ENCODE data around the gene PEX1. TPM values are rescaled to one million over a fixed set of nuclear protein-coding genes. Genes with fewer than 3 reads are reported as not detected.

PEX1 gene
- 19.8 TPM for total RNA-seq
- polyA plus RNA-seq (ENCODE audit: insufficient read depth in 1 of 8, insufficient read length in 8 of 8, low replicate concordance in 1 of 8), result 10 to 100 TPM; 13.0 to 25.6 (median 17.8) TPM
- long read RNA-seq, donor 1, result 0 reads
- long read RNA-seq, donor 2, result 0 reads
- long read RNA-seq, donor 3, partial matches to known transcripts, result 10 of 12 reads
- long read RNA-seq, donor 3, other reads (novel, unspliced or antisense), result 0 of 12 reads
- long read RNA-seq, donor 4, full-length matches to known transcripts, result 2 of 2 reads
- long read RNA-seq, donor 4, partial matches to known transcripts, result 0 of 2 reads
- long read RNA-seq, donor 4, other reads (novel, unspliced or antisense), result 0 of 2 reads
- long read RNA-seq, donor 5, partial matches to known transcripts, result 7 of 7 reads
- long read RNA-seq, donor 5, other reads (novel, unspliced or antisense), result 0 of 7 reads
- long read RNA-seq, donor 6, full-length matches to known transcripts, result 2 of 2 reads
- long read RNA-seq, donor 6, partial matches to known transcripts, result 0 of 2 reads
- long read RNA-seq, donor 6, other reads (novel, unspliced or antisense), result 0 of 2 reads
- long read RNA-seq, donor 7, full-length matches to known transcripts, result 1 of 1 reads
- long read RNA-seq, donor 7, partial matches to known transcripts, result 0 of 1 reads
- long read RNA-seq, donor 7, other reads (novel, unspliced or antisense), result 0 of 1 reads
- long read RNA-seq, donor 8, full-length matches to known transcripts, result 2 of 2 reads
- long read RNA-seq, donor 8, partial matches to known transcripts, result 0 of 2 reads
- long read RNA-seq, donor 8, other reads (novel, unspliced or antisense), result 0 of 2 reads
- long read RNA-seq, donor 9, full-length matches to known transcripts, result 1 of 1 reads
- long read RNA-seq, donor 9, partial matches to known transcripts, result 0 of 1 reads
- long read RNA-seq, donor 9, other reads (novel, unspliced or antisense), result 0 of 1 reads
- long read RNA-seq, donor 10, full-length matches to known transcripts, result 2 of 31 reads
- long read RNA-seq, donor 10, partial matches to known transcripts, result 29 of 31 reads
- long read RNA-seq, donor 10, other reads (novel, unspliced or antisense), result 0 of 31 reads
- long read RNA-seq, donor 11, result 0 reads

GRCh38 chr7:92528188-92528957 is at the start of gene PEX1, which contains the start of gene RBM48:
Gene PEX1 (minus strand): TSS chr7:92528520. CDS start chr7:92528435, 85 bp downstream.
Gene RBM48 (plus strand): TSS chr7:92528795. CDS start chr7:92528814, 19 bp downstream.
- Histone ChIP-seq H3K36me3 (ENCODE audit: control insufficient read depth, insufficient read depth, low read length) (peaks cover 31% of the 10 kb centered on the region), H3K27me3 (ENCODE audit: control insufficient read depth, insufficient read depth, low read length) (no peaks in the 10 kb centered on the region), H3K27ac (ENCODE audit: low read length) (peak within 1 kb of the TSS; percentile 94), H3K4me1 (ENCODE audit: control insufficient read depth, insufficient read depth, low read length) (peaks cover 5% of the 10 kb centered on the region), H3K9me3 (replicated peaks; ENCODE audit: control insufficient read depth, low read depth, low read length) (no peaks in the 10 kb centered on the region), H3K4me3 (ENCODE audit: low read length) (peak within 1 kb of the TSS; percentile 99)
- DNase-seq, result peak; percentile 100
- WGBS (ENCODE audit: insufficient coverage), result under 1% methylated on average over 56 of the region's 79 CpGs

GRCh38 chr7:92576296-92576695 is 48.0 kb upstream of the PEX1 start:
- peaks cover 34% of the 10 kb centered on the region for H3K36me3 ChIP-seq (ENCODE audit: control insufficient read depth, insufficient read depth, low read length)
- no peaks in the 10 kb centered on the region for H3K4me1 ChIP-seq (ENCODE audit: control insufficient read depth, insufficient read depth, low read length)
- no peak overlapping the region for H3K4me3 ChIP-seq (ENCODE audit: low read length)
- DNase-seq, result no peak
- H3K27ac ChIP-seq (ENCODE audit: low read length), result no peak overlapping the region
- no peaks in the 10 kb centered on the region for H3K9me3 ChIP-seq (replicated peaks; ENCODE audit: control insufficient read depth, low read depth, low read length)
- no CpG with 5 or more reads among the region's 3 CpGs for WGBS (ENCODE audit: insufficient coverage)
- no peaks in the 10 kb centered on the region for H3K27me3 ChIP-seq (ENCODE audit: control insufficient read depth, insufficient read depth, low read length)

GRCh38 chr7:92569137-92569536 is 40.8 kb upstream of the PEX1 start:
- no peak overlapping the region for H3K4me3 ChIP-seq (ENCODE audit: low read length)
- peaks cover 33% of the 10 kb centered on the region for H3K36me3 ChIP-seq (ENCODE audit: control insufficient read depth, insufficient read depth, low read length)
- H3K27me3 ChIP-seq (ENCODE audit: control insufficient read depth, insufficient read depth, low read length), result no peaks in the 10 kb centered on the region
- no peaks in the 10 kb centered on the region for H3K9me3 ChIP-seq (replicated peaks; ENCODE audit: control insufficient read depth, low read depth, low read length)
- no peaks in the 10 kb centered on the region for H3K4me1 ChIP-seq (ENCODE audit: control insufficient read depth, insufficient read depth, low read length)
- WGBS (ENCODE audit: insufficient coverage), result no CpG with 5 or more reads among the region's 4 CpGs
- H3K27ac ChIP-seq (ENCODE audit: low read length), result no peak overlapping the region
- no peak for DNase-seq

GRCh38 chr7:92567460-92567859 is 39.1 kb upstream of the PEX1 start:
- whole genome bisulfite sequencing (ENCODE audit: insufficient coverage), result 100% methylated on average over 2 of the region's 6 CpGs

GRCh38 chr7:92563345-92563744 is 35.0 kb upstream of the PEX1 start:
- H3K27ac ChIP-seq (ENCODE audit: low read length), result no peak overlapping the region
- H3K4me3 ChIP-seq (ENCODE audit: low read length), result no peak overlapping the region
- H3K9me3 ChIP-seq (replicated peaks; ENCODE audit: control insufficient read depth, low read depth, low read length), result no peaks in the 10 kb centered on the region
- H3K4me1 ChIP-seq (ENCODE audit: control insufficient read depth, insufficient read depth, low read length), result no peaks in the 10 kb centered on the region
- no peaks in the 10 kb centered on the region for H3K27me3 ChIP-seq (ENCODE audit: control insufficient read depth, insufficient read depth, low read length)
- WGBS (ENCODE audit: insufficient coverage), result 91% methylated on average over 2 of the region's 2 CpGs
- DNase-seq, result no peak
- H3K36me3 ChIP-seq (ENCODE audit: control insufficient read depth, insufficient read depth, low read length), result peaks cover 33% of the 10 kb centered on the region

More at GRCh38 chr7:92567460-92567859, 39.1 kb upstream of the PEX1 start:
- no peaks in the 10 kb centered on the region for H3K9me3 ChIP-seq (replicated peaks; ENCODE audit: control insufficient read depth, low read depth, low read length)
- no peak for DNase-seq
- H3K27me3 ChIP-seq (ENCODE audit: control insufficient read depth, insufficient read depth, low read length), result no peaks in the 10 kb centered on the region
- H3K4me1 ChIP-seq (ENCODE audit: control insufficient read depth, insufficient read depth, low read length), result no peaks in the 10 kb centered on the region
- H3K27ac ChIP-seq (ENCODE audit: low read length), result no peak overlapping the region
- H3K36me3 ChIP-seq (ENCODE audit: control insufficient read depth, insufficient read depth, low read length), result peaks cover 41% of the 10 kb centered on the region
- no peak overlapping the region for H3K4me3 ChIP-seq (ENCODE audit: low read length)

- H3K27me3 ChIP-seq (ENCODE audit: control insufficient read depth, insufficient read depth, low read length), result no peaks in the 10 kb centered on the region
- DNase-seq, result no peak
- no peaks in the 10 kb centered on the region for H3K9me3 ChIP-seq (replicated peaks; ENCODE audit: control insufficient read depth, low read depth, low read length)
- H3K27ac ChIP-seq (ENCODE audit: low read length), result no peak overlapping the region
- H3K4me3 ChIP-seq (ENCODE audit: low read length), result no peak overlapping the region
- H3K4me1 ChIP-seq (ENCODE audit: control insufficient read depth, insufficient read depth, low read length), result no peaks in the 10 kb centered on the region
- peaks cover 27% of the 10 kb centered on the region for H3K36me3 ChIP-seq (ENCODE audit: control insufficient read depth, insufficient read depth, low read length)
These were observed 32.3 kb upstream of the PEX1 start for GRCh38 chr7:92560602-92561001.

- Histone ChIP-seq H3K36me3 (ENCODE audit: control insufficient read depth, insufficient read depth, low read length) (peaks cover 10% of the 10 kb centered on the region), H3K9me3 (replicated peaks; ENCODE audit: control insufficient read depth, low read depth, low read length) (no peaks in the 10 kb centered on the region), H3K4me3 (ENCODE audit: low read length) (no peak overlapping the region), H3K27me3 (ENCODE audit: control insufficient read depth, insufficient read depth, low read length) (no peaks in the 10 kb centered on the region), H3K4me1 (ENCODE audit: control insufficient read depth, insufficient read depth, low read length) (no peaks in the 10 kb centered on the region), H3K27ac (ENCODE audit: low read length) (no peak overlapping the region)
- DNase-seq, result peak; percentile 8
- 92% methylated on average over 4 of the region's 7 CpGs for whole genome bisulfite sequencing (ENCODE audit: insufficient coverage)
These were observed 29.6 kb upstream of the PEX1 start for GRCh38 chr7:92557808-92558362.

- Histone ChIP-seq H3K4me3 (ENCODE audit: low read length) (no peak overlapping the region), H3K36me3 (ENCODE audit: control insufficient read depth, insufficient read depth, low read length) (peaks cover 10% of the 10 kb centered on the region), H3K27me3 (ENCODE audit: control insufficient read depth, insufficient read depth, low read length) (no peaks in the 10 kb centered on the region), H3K4me1 (ENCODE audit: control insufficient read depth, insufficient read depth, low read length) (no peaks in the 10 kb centered on the region), H3K27ac (ENCODE audit: low read length) (no peak overlapping the region), H3K9me3 (replicated peaks; ENCODE audit: control insufficient read depth, low read depth, low read length) (no peaks in the 10 kb centered on the region)
- no peak for DNase-seq
- no CpG with 5 or more reads among the region's 2 CpGs for WGBS (ENCODE audit: insufficient coverage)
These were observed 28.9 kb upstream of the PEX1 start for GRCh38 chr7:92557249-92557648.

GRCh38 chr7:92550194-92550593 is 21.9 kb upstream of the PEX1 start:
- 56% methylated on average over 1 of the region's 4 CpGs for WGBS (ENCODE audit: insufficient coverage)
- Histone ChIP-seq H3K4me1 (ENCODE audit: control insufficient read depth, insufficient read depth, low read length) (no peaks in the 10 kb centered on the region), H3K27me3 (ENCODE audit: control insufficient read depth, insufficient read depth, low read length) (no peaks in the 10 kb centered on the region), H3K4me3 (ENCODE audit: low read length) (no peak overlapping the region), H3K9me3 (replicated peaks; ENCODE audit: control insufficient read depth, low read depth, low read length) (no peaks in the 10 kb centered on the region), H3K36me3 (ENCODE audit: control insufficient read depth, insufficient read depth, low read length) (no peaks in the 10 kb centered on the region), H3K27ac (ENCODE audit: low read length) (no peak overlapping the region)
- no peak for DNase-seq
